Measurements from ENCODE around the gene HNRNPR.

- TF ChIP-seq, protein P1, sequence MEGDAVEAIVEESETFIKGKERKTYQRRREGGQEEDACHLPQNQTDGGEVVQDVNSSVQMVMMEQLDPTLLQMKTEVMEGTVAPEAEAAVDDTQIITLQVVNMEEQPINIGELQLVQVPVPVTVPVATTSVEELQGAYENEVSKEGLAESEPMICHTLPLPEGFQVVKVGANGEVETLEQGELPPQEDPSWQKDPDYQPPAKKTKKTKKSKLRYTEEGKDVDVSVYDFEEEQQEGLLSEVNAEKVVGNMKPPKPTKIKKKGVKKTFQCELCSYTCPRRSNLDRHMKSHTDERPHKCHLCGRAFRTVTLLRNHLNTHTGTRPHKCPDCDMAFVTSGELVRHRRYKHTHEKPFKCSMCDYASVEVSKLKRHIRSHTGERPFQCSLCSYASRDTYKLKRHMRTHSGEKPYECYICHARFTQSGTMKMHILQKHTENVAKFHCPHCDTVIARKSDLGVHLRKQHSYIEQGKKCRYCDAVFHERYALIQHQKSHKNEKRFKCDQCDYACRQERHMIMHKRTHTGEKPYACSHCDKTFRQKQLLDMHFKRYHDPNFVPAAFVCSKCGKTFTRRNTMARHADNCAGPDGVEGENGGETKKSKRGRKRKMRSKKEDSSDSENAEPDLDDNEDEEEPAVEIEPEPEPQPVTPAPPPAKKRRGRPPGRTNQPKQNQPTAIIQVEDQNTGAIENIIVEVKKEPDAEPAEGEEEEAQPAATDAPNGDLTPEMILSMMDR (conservative IDR thresholded peaks at IDR 0.05; ENCODE audit: low read length): no peak
- no peak for TF ChIP-seq EZH2phosphoT487 (IDR thresholded peaks at IDR 0.05; ENCODE audit: borderline replicate concordance)
These were observed 57.7 kb downstream of the HNRNPR start for GRCh38 chr1:23286401-23286800.

Data from Loucy (cell line).